Stimulated activated CD4-positive, alpha-beta T cell treated with anti-CD3 and anti-CD28 coated beads, TNF-alpha, amount 100 ng/mL, for 1 hour (primary cell): ENCODE results near the gene CBX2.
"Not testable (repeated sequence)": the region's sequence is repeated elsewhere in the genome, so short reads cannot be mapped to it uniquely, and the experiment has no call there.

ENCODE experiments used
- DNase-seq, 3 donors: peaks; one replicate each; pipeline ENCODE4 v3.0.0-alpha.2; 2020; ENCODE audit warnings: low read depth in 3 of 3, low spot score in 1 of 3

CBX2 gene

DNA sequence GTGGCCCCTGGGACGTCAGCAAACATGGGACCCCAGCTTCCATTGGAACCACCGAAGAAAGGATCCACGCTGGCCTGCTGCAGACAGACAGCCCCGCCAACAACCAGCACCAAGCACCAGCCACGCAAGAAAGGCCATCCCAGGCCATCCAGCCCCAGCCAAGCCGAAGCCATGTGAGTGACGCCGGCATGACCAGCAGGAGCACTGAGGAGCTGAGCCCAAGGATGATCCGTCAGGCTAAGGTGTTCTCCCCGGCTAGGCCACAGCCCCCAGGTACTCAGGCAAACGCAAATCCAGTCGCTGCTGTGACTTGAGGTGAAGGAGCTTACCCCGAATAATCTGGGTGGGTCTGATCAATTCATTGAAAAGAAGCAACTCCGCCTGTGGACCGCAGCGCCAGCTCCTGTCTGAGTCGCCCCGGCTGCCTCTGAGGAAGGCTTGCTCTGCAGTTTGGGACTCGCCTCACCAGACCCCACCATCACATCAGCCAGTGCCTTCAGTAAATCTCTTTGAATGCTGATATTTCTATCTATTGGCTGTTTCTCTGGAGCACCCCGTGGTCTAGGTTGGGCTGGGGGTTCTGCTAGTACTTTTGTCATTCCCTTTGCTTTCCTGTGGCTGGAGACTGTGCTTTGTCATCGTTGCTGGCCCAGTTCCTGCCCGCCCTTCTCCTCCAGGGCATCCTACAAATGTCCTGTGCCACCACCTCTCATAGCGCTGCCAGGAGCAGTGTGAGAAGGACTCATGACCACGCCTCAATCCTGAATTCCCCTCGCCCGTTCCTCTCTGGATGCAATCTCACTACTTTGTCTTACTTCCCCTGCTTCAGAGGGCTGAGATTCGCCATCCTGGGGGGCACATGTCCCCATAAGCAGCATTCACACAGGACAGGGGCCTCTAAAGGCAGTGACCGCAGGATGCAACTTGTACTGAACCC, 8.1 kb upstream of the CBX2 start:
- DNase-seq = no peak

DNA sequence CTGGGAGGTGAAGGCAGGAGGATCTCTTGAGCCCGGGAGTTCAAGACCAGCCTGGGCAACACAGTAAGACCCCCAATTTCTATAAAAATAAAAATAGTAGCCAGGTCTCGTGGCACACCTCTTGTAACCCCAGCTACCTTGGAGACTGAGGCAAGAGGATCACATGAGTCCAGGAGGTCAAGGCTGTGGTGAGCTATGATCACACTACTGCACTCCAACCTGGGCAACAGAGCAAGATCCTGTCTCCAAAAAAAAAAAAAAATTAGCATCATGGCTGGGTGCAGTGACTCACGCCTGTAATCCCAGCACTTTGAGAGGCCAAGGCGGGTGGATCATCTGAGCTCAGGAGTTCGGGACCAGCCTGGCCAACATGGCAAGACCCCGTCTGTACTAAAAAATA, 6.7 kb upstream of the CBX2 start:
- no peak for DNase-seq

- DNase-seq = not testable (repeated sequence)
Observed at GRCh38 chr17:79772726-79773125, 5.2 kb upstream of the CBX2 start.

DNA sequence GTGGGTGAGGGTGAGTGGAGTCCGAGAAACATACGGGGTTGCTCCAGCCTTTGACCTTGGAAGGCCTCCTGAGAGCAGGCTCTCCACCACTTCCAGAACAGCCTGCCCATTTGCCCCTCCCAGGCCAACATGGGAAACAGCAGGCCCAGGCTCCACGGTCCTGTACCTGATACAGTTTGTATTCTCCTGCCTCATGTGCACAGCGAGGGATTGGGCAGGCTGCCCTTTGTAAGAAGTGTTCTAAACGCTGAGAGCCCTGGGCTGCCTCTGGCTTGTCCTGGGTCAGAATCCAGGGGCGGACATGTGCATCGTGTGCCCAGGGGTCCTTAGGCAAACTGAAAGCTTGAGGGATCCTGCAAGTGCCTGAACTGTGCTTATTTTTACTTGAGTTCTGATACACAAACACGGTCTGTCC, 3.4 kb upstream of the CBX2 start:
- no peak for DNase-seq

DNA sequence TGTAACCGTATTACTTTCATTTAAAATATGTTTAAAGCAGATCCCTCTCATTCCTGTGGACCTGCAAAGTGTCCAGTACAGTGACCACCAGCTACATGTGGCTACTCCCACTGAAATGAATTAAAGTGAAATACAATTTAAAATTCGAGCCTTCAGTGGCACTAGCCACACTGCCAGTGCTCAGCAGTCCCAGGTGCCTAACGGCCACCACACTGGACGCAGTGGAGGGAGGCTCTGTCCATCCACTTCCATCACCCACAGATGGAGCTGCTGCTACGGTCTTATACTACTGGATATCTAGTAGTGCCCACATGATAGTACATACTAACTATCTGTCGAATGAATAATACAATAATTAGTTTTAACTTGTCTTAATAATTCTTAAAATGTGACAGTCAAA, 2.3 kb upstream of the CBX2 start:
- DNase-seq = no peak

GRCh38 chr17:79776376-79777119, 1.4 kb upstream of the CBX2 start:
- no peak for DNase-seq

DNA sequence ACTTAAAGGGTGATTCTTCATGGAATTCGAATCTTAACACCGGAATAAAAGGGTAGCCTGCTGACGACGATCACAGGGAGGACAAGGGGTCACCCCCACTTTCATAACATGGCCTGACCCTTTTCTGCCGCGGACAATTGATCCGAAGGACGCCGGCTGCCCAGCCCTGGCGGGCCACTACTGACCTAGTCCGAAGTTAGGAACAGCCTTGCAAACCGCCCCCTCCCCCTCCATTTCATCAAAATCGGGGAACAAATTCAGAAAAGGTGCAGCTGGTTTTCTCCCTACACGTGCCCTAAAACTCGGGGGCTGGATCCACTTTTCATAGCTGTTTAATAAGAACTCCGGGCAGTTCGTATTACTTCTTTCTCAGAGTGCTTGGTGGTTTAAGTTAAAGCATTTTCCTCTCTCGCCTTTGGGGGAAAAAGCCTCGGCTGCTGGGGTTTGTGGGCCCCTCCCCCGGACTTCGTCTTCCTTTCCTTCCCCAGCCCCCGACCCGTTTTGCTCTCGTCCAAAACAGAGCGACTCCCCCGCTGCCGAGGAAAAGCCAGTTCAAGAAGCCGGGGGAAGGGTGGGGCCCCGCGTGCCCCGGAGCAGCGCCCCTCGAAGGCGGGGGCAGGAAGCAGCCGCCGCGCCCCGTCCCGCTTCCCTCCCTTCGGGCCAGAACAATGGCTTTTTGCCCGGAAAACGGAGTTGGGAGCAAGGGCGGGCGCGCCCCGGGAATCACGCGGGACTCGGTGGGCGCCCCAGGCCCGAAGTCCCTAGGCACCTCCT, 641 bp upstream of the CBX2 start:
- DNase-seq = no peak

GRCh38 chr17:79778504-79779083, 646 bp downstream of the CBX2 start:
- DNase-seq = no peak

GRCh38 chr17:79779084-79779529, 1.2 kb downstream of the CBX2 start:
- DNase-seq = no peak

DNA sequence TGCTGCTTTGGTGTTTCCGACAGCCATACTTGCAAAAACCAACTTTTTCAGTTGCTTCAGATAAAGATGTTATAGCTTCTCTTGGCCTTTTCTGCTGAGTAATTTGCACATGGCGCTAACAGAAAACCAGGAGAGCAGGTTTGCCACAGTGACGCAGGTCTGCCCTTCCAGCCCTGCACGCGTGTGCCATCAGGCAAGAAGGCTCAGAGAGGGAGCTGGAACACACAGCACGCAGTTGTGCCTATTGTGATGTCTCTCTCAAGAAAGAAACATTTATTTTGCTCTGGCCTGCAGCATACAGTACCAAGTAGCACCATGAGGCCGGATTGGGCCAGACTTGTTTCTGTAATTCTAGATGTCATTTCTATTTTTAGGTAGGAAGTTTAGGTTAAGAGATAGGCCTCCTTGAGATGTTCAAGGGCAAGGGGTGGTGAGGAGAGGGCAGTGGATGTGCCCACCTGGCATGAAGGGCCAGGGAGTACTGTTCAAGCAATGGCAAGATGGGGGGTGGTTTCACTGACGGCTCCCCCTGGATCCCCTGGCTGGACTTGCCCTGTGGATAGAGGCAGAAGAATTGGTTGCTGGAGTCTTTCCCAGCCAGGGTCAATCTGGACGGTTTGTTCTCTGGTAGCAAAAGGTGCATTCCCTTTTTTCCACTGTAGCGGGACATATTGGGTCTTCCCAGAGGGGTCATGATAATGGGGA, 1.9 kb downstream of the CBX2 start:
- DNase-seq = no peak

DNA sequence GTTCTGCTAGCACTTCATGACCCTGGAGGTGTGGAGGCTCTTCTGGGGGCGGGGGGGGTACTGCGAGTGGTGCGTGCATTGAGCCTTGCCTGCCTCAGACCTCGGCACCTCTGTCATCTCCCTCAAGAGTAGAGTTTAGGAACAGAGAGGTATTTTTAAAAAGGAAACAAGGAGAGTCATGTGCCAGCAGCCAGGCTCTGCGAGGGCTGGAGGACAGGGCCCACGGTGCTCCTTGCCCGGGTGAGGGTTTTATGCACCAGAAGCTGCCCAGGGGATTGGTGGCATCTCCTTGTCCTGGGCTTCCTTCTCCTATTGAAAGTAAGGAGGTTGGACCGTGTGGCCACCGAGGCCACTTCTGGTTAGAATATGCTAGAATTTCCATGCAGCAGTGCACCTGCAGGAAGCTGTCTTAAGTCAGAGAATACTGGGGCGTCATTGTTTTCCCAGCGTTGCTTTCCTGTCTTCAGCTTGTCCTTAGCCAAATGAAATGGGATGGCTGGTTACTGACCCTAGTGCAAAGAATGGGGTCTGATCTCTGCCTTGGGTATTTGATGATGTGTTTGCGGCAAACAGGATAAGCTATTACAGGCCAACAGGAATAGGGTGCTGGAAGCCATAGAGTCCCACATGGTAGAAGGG, 3.2 kb downstream of the CBX2 start:
- DNase-seq = no peak

DNA sequence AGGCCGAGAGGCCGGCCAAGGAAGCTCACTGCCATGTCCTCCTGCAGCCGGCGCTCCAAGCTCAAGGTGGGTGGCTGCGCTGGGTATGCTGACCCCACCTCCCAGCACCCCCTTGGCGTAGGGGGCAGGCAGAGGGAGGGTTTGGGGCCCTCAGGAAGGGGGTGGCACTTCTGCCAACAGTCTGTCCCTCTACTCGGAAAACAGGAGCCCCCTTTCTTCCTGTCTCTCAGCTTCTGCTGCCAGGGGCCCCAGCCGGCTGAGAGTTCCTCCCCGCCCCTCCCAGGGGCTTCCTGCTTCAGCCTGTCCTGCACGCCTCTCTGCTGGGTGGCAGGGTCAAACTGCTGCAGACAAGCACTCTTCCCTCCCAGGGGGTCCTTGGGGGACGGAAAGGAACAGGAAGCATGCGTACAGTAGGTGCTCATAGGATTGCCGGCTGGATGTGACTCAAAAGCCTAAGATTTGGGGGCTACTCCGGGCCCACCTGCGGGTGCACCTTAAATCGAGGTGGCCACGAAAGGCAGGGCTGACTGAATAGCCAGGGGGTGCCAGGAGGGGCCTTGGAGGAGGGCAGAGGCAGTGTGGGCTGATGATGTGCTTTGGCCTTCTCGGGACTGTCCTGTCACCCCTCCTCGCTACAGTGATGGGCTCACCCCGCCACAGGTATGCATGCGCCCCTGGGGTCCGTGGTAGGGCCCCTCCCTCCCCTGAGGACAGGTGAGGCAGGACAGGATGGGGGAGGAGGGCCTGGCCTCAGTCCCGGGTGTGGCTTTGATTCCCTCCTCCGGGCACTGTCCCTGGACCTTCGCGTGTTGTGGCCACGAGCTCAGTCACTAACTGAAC, 4.0 kb downstream of the CBX2 start:
- no peak for DNase-seq

DNA sequence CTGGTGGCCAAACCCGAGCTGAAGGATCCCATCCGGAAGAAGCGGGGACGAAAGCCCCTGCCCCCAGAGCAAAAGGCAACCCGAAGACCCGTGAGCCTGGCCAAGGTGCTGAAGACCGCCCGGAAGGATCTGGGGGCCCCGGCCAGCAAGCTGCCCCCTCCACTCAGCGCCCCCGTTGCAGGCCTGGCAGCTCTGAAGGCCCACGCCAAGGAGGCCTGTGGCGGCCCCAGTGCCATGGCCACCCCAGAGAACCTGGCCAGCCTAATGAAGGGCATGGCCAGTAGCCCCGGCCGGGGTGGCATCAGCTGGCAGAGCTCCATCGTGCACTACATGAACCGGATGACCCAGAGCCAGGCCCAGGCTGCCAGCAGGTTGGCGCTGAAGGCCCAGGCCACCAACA, 5.9 kb downstream of the CBX2 start:
- no peak for DNase-seq

DNA sequence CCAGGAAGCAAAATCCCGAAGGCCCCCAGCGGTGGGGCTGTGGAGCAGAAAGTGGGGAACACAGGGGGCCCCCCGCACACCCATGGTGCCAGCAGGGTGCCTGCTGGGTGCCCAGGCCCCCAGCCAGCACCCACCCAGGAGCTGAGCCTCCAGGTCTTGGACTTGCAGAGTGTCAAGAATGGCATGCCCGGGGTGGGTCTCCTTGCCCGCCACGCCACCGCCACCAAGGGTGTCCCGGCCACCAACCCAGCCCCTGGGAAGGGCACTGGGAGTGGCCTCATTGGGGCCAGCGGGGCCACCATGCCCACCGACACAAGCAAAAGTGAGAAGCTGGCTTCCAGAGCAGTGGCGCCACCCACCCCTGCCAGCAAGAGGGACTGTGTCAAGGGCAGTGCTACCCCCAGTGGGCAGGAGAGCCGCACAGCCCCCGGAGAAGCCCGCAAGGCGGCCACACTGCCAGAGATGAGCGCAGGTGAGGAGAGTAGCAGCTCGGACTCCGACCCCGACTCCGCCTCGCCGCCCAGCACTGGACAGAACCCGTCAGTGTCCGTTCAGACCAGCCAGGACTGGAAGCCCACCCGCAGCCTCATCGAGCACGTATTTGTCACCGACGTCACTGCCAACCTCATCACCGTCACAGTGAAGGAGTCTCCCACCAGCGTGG, 6.5 kb downstream of the CBX2 start:
- DNase-seq = no peak

DNA sequence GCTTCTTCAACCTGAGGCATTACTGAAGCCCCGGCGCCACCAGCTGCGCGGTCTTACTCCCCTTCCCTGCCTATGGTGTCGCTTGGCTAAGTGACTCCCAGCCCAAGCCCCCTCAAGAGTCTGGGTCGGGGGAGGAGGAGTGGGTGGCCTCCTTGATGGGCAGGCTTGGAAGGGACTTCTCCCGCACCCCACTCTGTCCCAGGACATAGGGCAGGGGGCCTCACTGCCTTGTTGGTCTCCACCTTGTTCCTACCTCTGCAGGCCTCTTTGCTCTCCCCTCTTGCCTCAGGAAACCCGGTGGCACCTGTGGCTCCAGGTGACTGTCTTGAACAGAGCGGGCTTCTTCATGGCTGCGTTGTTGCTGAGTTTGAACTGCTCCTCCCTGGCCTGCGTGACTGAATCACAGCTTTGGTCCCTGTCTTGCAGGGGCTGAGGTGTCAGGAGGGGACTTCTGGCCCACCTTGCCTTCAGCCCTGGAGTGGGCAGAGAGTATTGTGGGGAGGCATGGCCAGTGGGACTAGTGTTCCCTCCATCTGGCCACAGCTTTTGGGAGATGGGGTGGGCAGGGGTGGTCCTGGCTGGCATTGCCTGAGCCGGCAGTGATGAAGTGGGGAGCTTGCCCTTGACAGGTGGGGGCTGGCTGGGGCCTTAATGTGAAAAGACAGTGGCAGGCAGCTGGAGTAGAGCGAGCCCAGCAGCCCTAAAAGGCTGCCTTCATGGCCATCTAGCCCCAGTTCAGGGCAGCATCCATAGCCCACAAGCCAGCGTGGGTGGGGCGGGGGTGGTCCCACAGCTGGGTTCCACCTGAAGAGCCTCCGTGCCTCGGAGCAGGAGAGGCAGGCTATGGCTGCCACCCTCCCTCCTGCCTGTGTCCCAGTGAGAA, 7.3 kb downstream of the CBX2 start:
- DNase-seq = no peak

DNA sequence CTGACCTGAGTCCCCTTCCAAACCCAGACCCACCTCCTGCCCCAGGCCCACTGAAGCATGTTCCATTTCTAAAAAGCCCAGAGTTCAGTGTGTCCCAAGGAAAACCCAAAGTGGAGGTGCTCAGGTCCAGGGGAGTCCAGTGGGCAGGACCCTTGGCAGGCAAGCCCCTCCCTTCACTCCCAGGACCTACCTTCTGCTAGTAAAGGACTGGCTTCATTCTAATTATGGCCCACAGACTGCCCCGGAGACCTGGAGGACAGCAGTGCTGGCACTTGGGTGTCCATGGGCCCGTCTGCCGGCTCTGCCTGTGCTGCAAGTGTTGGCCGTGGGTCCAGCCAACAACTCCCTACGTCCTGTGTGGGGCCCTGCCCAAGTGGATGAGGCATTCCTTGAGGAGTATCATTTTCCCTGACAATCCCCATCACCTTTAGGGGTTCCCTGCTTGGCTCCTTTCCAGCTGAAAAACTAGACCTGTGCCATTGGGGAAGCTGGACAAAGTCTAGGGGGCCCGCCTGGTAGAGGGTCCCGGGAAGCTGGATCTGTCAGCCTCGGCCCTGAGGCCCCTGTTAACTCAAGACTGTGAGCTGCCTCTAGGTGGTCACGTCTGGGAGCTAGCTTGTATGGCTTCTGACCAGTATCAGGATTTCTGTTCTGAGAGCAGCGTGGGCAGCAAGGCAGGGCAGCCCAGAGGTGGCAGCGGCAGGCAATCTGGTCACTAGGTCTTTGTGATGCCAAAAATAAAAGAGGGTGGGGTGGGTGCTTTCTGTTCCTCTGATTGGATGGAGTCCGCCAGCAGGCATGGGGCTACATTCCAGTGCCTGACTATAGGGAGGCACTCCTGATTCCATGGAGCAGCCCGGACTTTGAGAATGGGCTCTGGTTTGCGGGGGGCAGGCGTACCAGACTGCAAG, 8.2 kb downstream of the CBX2 start:
- DNase-seq = no peak
